SK-N-SH (cell line): ENCODE data around the gene SP140. TPM values are rescaled to one million over a fixed set of nuclear protein-coding genes. Genes with fewer than 3 reads are reported as not detected.

Experiments
- CTCF ChIA-PET: fragments of 300-600, 350-600 bp; formaldehyde crosslinking; extraction: SDS; loops from one replicate; lab custom pipeline; 2021; lab: Yijun Ruan, JAX
- POLR2A ChIA-PET: fragments of 350-600 bp; sonication (Branson Sonifier 250); formaldehyde crosslinking; extraction: SDS; loops from one replicate; lab custom pipeline; 2020; ENCODE audit warnings: antibody characterized with exemption, inconsistent platforms; lab: Yijun Ruan, JAX
- DNase-seq: peaks from one replicate; pipeline ENCODE4 v3.0.0; 2012
- H2AFZ ChIP-seq: fragments of 200-600 bp; sonication (generic); 2 replicates; pipeline ENCODE4 v1.8.1; 2016; ENCODE audit warnings: antibody characterized with exemption, mild to moderate bottlenecking, low read depth
- H3F3A ChIP-seq: fragments of 200-600 bp; sonication (generic); replicated peaks from 2 replicates; pipeline ENCODE3; 2016; ENCODE audit warnings: antibody characterized with exemption, mild to moderate bottlenecking; ENCODE audit not compliant: insufficient read depth
- H3K27ac ChIP-seq, 2 experiments: fragments of 200-500 bp in 1 of 2; fragments of 200-600 bp in 1 of 2; sonication (Bioruptor generic) in 1 of 2; sonication (generic), shearing (Covaris generic) in 1 of 2; 2 replicates each; pipeline versions ENCODE4 v1.5.1 to v1.6.1; 2014 to 2016; ENCODE audit warnings: low read depth in 2 of 2, inconsistent platforms in 1 of 2, low read length in 1 of 2, mild to moderate bottlenecking in 1 of 2, mixed read lengths in 1 of 2
- H3K27me3 ChIP-seq: fragments of 200-600 bp; sonication (generic), shearing (Covaris generic); 2 replicates; pipeline ENCODE4 v1.6.1; 2016; ENCODE audit warnings: mixed run types; ENCODE audit not compliant: insufficient read depth
- H3K36me3 ChIP-seq, 2 experiments: fragments of 200-500 bp in 1 of 2; fragments of 200-600 bp in 1 of 2; sonication (Bioruptor generic) in 1 of 2; sonication (generic) in 1 of 2; replicated peaks in 1 of 2; 2 replicates each; pipeline versions ENCODE3 to v1.5.1; 2014 to 2016; ENCODE audit warnings: low read length in 1 of 2, mild to moderate bottlenecking in 1 of 2; ENCODE audit not compliant: insufficient read depth in 2 of 2, control insufficient read depth in 1 of 2
- H3K4me1 ChIP-seq, 2 experiments: fragments of 200-500 bp in 1 of 2; fragments of 200-600 bp in 1 of 2; sonication (Bioruptor generic) in 1 of 2; sonication (generic), shearing (Covaris generic) in 1 of 2; 2 replicates each; pipeline versions ENCODE4 v1.5.1 to v1.6.1; 2014 to 2016; ENCODE audit warnings: low read depth in 1 of 2, low read length in 1 of 2, mixed run types in 1 of 2; ENCODE audit not compliant: insufficient read depth in 2 of 2, control insufficient read depth in 1 of 2
- H3K4me2 ChIP-seq: fragments of 200-600 bp; sonication (generic), shearing (Covaris generic); 2 replicates; pipeline ENCODE4 v1.6.1; 2017; ENCODE audit warnings: mixed run types
- H3K4me3 ChIP-seq, 2 experiments: fragments of 200-500 bp in 1 of 2; fragments of 200-600 bp in 1 of 2; sonication (Bioruptor generic) in 1 of 2; sonication (generic), shearing (Covaris generic) in 1 of 2; 2 replicates each; pipeline versions ENCODE4 v1.5.1 to v1.8.1; 2014 to 2016; ENCODE audit warnings: low read depth in 2 of 2, inconsistent platforms in 1 of 2, low read length in 1 of 2, mild to moderate bottlenecking in 1 of 2, mixed read lengths in 1 of 2, moderate library complexity in 1 of 2
- H3K79me2 ChIP-seq: fragments of 200-600 bp; sonication (generic); 2 replicates; pipeline ENCODE4 v1.8.1; 2017; ENCODE audit warnings: mild to moderate bottlenecking; ENCODE audit not compliant: insufficient read depth
- H3K9ac ChIP-seq: fragments of 200-600 bp; sonication (generic); 2 replicates; pipeline ENCODE4 v1.6.1; 2017; ENCODE audit warnings: mixed run types
- H3K9me2 ChIP-seq: fragments of 200-600 bp; sonication (generic); 2 replicates; pipeline ENCODE4 v1.6.1; 2017; ENCODE audit warnings: mixed run types
- H3K9me3 ChIP-seq: fragments of 200-600 bp; sonication (generic); 2 replicates; pipeline ENCODE4 v1.6.1; 2017; ENCODE audit warnings: mixed run types, mild to moderate bottlenecking, moderate library complexity
- H4K20me1 ChIP-seq: fragments of 200-600 bp; sonication (generic); 2 replicates; pipeline ENCODE4 v1.6.1; 2017; ENCODE audit warnings: mild to moderate bottlenecking, mixed run types; ENCODE audit not compliant: insufficient read depth
- CHD2 ChIP-seq: fragments of 150-350 bp; IDR thresholded peaks from 2 replicates; pipeline ENCODE4 v1.6.1; 2018; ENCODE audit warnings: low read length; ENCODE audit not compliant: partially characterized antibody
- ELF1 ChIP-seq: IDR thresholded peaks from 2 replicates; pipeline ENCODE4 v1.4.0; 2012
- EP300 ChIP-seq, 2 experiments: IDR thresholded peaks; 2 replicates each; pipeline versions ENCODE4 v1.4.0 to v1.6.1; 2012; ENCODE audit warnings: borderline replicate concordance in 1 of 2, low read depth in 1 of 2, low read length in 1 of 2
- FOSL2 ChIP-seq: IDR thresholded peaks from 2 replicates; pipeline ENCODE4 v1.4.0; 2012; ENCODE audit warnings: low read depth, mild to moderate bottlenecking, moderate library complexity, borderline replicate concordance
- FOXJ3 ChIP-seq: sonication (generic); formaldehyde crosslinking; IDR thresholded peaks from 2 replicates; pipeline ENCODE4 v1.5.1; 2020; ENCODE audit warnings: mild to moderate bottlenecking, missing genetic modification reagents
- FOXM1 ChIP-seq: IDR thresholded peaks from 2 replicates; pipeline ENCODE4 v1.4.0; 2012; ENCODE audit warnings: low read depth, mild to moderate bottlenecking
- GABPA ChIP-seq: IDR thresholded peaks from 2 replicates; pipeline ENCODE4 v1.4.0; 2012; ENCODE audit warnings: low read depth, mild to moderate bottlenecking
- GATA2 ChIP-seq: sonication (generic); formaldehyde crosslinking; IDR thresholded peaks from 2 replicates; pipeline ENCODE4 v1.5.0; 2020; ENCODE audit warnings: mild to moderate bottlenecking, missing genetic modification reagents
- MEF2A ChIP-seq: IDR thresholded peaks from 2 replicates; pipeline ENCODE4 v1.4.0; 2012; ENCODE audit warnings: low read depth, borderline replicate concordance
- MXI1 ChIP-seq: IDR thresholded peaks from 2 replicates; pipeline ENCODE4 v1.6.1; 2012; ENCODE audit warnings: mild to moderate bottlenecking, low read depth, low read length, improper control_type of control experiment
- RCOR1 ChIP-seq: fragments of 150-350 bp; IDR thresholded peaks from 2 replicates; pipeline ENCODE4 v1.6.1; 2017; ENCODE audit warnings: antibody characterized with exemption, low read length
- RXRA ChIP-seq: IDR thresholded peaks from 2 replicates; pipeline ENCODE4 v1.4.0; 2012; ENCODE audit warnings: low read depth, mild to moderate bottlenecking, borderline replicate concordance
- SIN3A ChIP-seq: IDR thresholded peaks from 2 replicates; pipeline ENCODE4 v1.6.1; 2012; ENCODE audit warnings: low read depth, mild to moderate bottlenecking, low read length, moderate library complexity, borderline replicate concordance
- TEAD4 ChIP-seq: IDR thresholded peaks from 2 replicates; pipeline ENCODE4 v1.4.0; 2012; ENCODE audit warnings: mild to moderate bottlenecking, borderline replicate concordance; ENCODE audit not compliant: insufficient read depth
- USF1 ChIP-seq: IDR thresholded peaks from 2 replicates; pipeline ENCODE4 v1.4.0; 2012; ENCODE audit warnings: low read depth, borderline replicate concordance
- YY1 ChIP-seq: IDR thresholded peaks from 2 replicates; pipeline ENCODE4 v1.4.0; 2012; ENCODE audit warnings: low read depth, mild to moderate bottlenecking
- WGBS: methylation state at CpG from one replicate; pipeline ENCODE4 v1.1.6; 2017; ENCODE audit warnings: low lambda C conversion rate; 5-methylcytosine and 5-hydroxymethylcytosine counted together
- polyA plus RNA-seq, 3 experiments: library from polyadenylated mRNA; depleted of rRNA; stranded (reverse); fragments of >200 nt; gene quantifications; 2 replicates each; pipeline ENCODE4 v1.2.3, GENCODE V29; 2012
- TF ChIP-seq, protein P1 (sequence below): IDR thresholded peaks from 2 replicates; pipeline ENCODE4 v1.6.1; 2012; ENCODE audit warnings: mild to moderate bottlenecking, low read depth, low read length, moderate library complexity
- TF ChIP-seq, protein P2 (sequence below): fragments of 200-600 bp; sonication (generic); IDR thresholded peaks from 2 replicates; pipeline ENCODE4 v1.6.1; 2017; ENCODE audit warnings: antibody characterized with exemption, mild to moderate bottlenecking, moderate library complexity

Gene SP140
- polyA plus RNA-seq, 1 of the 3 experiments (the other 2 are of a cell fraction), result 0.71 TPM

DNA sequence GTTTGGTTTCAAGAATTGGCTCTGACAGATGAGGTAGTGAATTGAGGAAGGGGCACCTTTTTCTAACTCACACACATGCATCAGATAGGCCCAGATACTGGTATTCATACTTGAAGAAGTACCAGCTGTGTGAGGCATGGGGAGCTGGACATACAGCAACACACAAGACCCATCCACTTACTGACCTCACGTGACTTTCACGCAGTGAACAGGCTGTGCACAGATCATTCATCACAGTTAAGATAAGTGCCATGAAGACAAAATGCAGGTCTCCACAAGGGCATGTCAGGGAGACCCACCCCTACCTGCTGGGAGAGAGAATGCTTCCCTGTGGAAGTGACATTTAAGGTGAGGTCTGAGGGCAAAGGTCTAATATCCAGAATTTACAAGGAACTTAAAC lies 44.3 kb upstream of the SP140 start (continued):
- no peak for TF ChIP-seq TEAD4

DNA sequence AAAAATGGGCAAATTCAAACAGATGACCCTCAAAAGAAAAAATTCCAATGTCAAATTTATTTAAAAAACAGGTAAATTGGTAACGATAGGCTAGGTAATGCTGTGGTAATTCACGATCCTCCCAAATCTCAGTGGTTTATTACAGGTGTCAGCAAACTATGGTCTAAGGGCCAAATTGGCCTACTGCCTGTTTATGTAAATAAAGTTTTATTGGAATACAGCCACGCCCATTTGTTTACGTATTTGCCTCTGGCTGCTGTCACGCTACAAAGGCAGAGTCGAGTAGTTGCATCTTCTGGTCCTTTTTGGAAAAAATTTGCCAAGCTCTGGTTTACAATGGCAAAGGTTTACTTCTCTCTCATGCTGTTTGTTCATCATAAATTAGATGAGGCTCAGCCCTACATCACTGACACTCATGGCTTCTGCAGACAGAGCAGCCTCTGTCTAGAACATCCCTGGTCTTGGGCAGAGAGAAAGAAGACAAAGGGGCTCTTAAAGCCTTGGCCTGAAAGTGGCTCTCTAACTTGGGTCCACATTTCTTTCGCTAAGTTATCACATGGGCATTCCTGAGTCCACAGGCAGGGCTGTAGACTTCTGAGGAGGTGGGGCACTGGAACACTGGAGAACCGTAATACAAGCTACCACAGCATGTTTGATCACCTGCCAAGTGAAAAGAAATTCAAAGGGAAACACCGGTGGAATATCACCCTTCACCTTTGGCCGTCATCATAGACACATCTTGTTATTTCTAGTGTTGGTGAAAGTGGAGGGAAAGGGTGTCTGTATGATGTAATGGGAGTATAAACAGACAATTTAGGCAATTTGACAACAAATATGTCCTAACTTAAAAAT lies 40.6 kb upstream of the SP140 start:
- H3K27ac ChIP-seq, result no peak overlapping the region
- no peak overlapping the region for H2AFZ ChIP-seq
- H3K36me3 ChIP-seq, result peaks cover 2 to 10% of the 10 kb centered on the region in 2 experiments
- TF ChIP-seq USF1 (no peak), MEF2A (no peak), GABPA (no peak), ELF1 (no peak), FOSL2 (no peak), TEAD4 (no peak), RCOR1 (no peak), EP300 (IDR thresholded peaks at IDR 0.05; ENCODE audit: borderline replicate concordance in 1 of 2, low read depth in 1 of 2, low read length in 1 of 2) (no peak), YY1 (no peak), SIN3A (no peak)
- WGBS, result 59% methylated on average over 10 of the region's 10 CpGs
- no peaks in the 10 kb centered on the region for H3K79me2 ChIP-seq
- H3K9me3 ChIP-seq, result no peaks in the 10 kb centered on the region
- H3K9ac ChIP-seq, result no peak overlapping the region
- H3K4me2 ChIP-seq, result no peak overlapping the region
- H4K20me1 ChIP-seq, result no peaks in the 10 kb centered on the region
- ChIA-PET POLR2A (no interaction called here), CTCF (no interaction called here)
- no peaks in the 10 kb centered on the region for H3F3A ChIP-seq
- no peaks in the 10 kb centered on the region for H3K9me2 ChIP-seq
- H3K27me3 ChIP-seq, result no peaks in the 10 kb centered on the region
- H3K4me1 ChIP-seq, result no peaks in the 10 kb centered on the region
- H3K4me3 ChIP-seq, result no peak overlapping the region
- DNase-seq, result no peak

GRCh38 chr2:230202430-230203109 lies 23.0 kb upstream of the SP140 start:
- Histone ChIP-seq H3K4me1 (no peaks in the 10 kb centered on the region), H2AFZ (no peak overlapping the region), H3K9me2 (no peaks in the 10 kb centered on the region), H3K27me3 (no peaks in the 10 kb centered on the region), H3K36me3 (peaks cover 32 to 40% of the 10 kb centered on the region in 2 experiments), H4K20me1 (no peaks in the 10 kb centered on the region), H3K27ac (no peak overlapping the region), H3K9me3 (no peaks in the 10 kb centered on the region; the same call in 1 of the 2 replicates), H3K4me2 (no peak overlapping the region), H3K9ac (no peak overlapping the region), H3K79me2 (no peaks in the 10 kb centered on the region), H3F3A (no peaks in the 10 kb centered on the region), H3K4me3 (no peak overlapping the region)
- DNase-seq, result no peak
- CTCF ChIA-PET, result interaction anchor here (1.0 kb wide), 1 partner anchor 9 kb away, joined by 4 read pairs; no protein-coding TSS in a partner anchor
- 78% methylated on average over 10 of the region's 10 CpGs for WGBS
- POLR2A ChIA-PET, result no interaction called here
- TF ChIP-seq ELF1 (no peak), GABPA (no peak), GATA2 (CRISPR knock-in tag) (no peak), FOXM1 (no peak), MXI1 (no peak), CHD2 (no peak), MEF2A (no peak), TEAD4 (no peak), RXRA (no peak), FOXJ3 (CRISPR knock-in tag) (no peak)
- TF ChIP-seq, protein P1, sequence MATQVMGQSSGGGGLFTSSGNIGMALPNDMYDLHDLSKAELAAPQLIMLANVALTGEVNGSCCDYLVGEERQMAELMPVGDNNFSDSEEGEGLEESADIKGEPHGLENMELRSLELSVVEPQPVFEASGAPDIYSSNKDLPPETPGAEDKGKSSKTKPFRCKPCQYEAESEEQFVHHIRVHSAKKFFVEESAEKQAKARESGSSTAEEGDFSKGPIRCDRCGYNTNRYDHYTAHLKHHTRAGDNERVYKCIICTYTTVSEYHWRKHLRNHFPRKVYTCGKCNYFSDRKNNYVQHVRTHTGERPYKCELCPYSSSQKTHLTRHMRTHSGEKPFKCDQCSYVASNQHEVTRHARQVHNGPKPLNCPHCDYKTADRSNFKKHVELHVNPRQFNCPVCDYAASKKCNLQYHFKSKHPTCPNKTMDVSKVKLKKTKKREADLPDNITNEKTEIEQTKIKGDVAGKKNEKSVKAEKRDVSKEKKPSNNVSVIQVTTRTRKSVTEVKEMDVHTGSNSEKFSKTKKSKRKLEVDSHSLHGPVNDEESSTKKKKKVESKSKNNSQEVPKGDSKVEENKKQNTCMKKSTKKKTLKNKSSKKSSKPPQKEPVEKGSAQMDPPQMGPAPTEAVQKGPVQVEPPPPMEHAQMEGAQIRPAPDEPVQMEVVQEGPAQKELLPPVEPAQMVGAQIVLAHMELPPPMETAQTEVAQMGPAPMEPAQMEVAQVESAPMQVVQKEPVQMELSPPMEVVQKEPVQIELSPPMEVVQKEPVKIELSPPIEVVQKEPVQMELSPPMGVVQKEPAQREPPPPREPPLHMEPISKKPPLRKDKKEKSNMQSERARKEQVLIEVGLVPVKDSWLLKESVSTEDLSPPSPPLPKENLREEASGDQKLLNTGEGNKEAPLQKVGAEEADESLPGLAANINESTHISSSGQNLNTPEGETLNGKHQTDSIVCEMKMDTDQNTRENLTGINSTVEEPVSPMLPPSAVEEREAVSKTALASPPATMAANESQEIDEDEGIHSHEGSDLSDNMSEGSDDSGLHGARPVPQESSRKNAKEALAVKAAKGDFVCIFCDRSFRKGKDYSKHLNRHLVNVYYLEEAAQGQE, result no peak
- TF ChIP-seq, protein P2, sequence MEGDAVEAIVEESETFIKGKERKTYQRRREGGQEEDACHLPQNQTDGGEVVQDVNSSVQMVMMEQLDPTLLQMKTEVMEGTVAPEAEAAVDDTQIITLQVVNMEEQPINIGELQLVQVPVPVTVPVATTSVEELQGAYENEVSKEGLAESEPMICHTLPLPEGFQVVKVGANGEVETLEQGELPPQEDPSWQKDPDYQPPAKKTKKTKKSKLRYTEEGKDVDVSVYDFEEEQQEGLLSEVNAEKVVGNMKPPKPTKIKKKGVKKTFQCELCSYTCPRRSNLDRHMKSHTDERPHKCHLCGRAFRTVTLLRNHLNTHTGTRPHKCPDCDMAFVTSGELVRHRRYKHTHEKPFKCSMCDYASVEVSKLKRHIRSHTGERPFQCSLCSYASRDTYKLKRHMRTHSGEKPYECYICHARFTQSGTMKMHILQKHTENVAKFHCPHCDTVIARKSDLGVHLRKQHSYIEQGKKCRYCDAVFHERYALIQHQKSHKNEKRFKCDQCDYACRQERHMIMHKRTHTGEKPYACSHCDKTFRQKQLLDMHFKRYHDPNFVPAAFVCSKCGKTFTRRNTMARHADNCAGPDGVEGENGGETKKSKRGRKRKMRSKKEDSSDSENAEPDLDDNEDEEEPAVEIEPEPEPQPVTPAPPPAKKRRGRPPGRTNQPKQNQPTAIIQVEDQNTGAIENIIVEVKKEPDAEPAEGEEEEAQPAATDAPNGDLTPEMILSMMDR, result no peak
